Panc1 (cell line): ENCODE data around the gene SBNO2. TPM values are rescaled to one million over a fixed set of nuclear protein-coding genes. Genes with fewer than 3 reads are reported as not detected.

Source experiments
- ATAC-seq: fragments of 200-7000 bp; cut with Tn5 transposase; 2 replicates; pipeline ENCODE4 v1.9.1; 2020; ENCODE audit warnings: mild to moderate bottlenecking, moderate library complexity
- BruUV-seq: library from RNA; stranded (reverse); fragments of 400-500 nt; replicated peaks from 2 replicates; lab custom pipeline; 2021; lab: Mats Ljungman, UMichigan
- CTCF ChIA-PET: fragments of 300-600 bp; sonication (Branson Sonifier 250); formaldehyde crosslinking; loops from one replicate; lab custom pipeline; 2022; ENCODE audit warnings: antibody characterized with exemption; lab: Charles Lee
- POLR2A ChIA-PET: fragments of 300-600 bp; sonication (Branson Sonifier 250); formaldehyde crosslinking; loops from one replicate; lab custom pipeline; 2022; ENCODE audit warnings: antibody characterized with exemption; lab: Charles Lee
- DNase-seq: peaks from one replicate; pipeline ENCODE4 v3.0.0-alpha.2; 2010; ENCODE audit warnings: low read depth, low spot score
- H3K27ac ChIP-seq: 2 replicates; pipeline ENCODE4 v1.5.1; 2011; ENCODE audit warnings: mild to moderate bottlenecking, low read length, inconsistent platforms
- H3K27me3 ChIP-seq: fragments of 200-500 bp; sonication (Bioruptor generic); 2 replicates; pipeline ENCODE4 v1.6.0; 2014; ENCODE audit warnings: low read length, inconsistent platforms; ENCODE audit not compliant: control insufficient read depth, insufficient read depth
- H3K36me3 ChIP-seq: fragments of 200-500 bp; sonication (Bioruptor generic); 2 replicates; pipeline ENCODE4 v1.5.1; 2014; ENCODE audit warnings: inconsistent platforms, mild to moderate bottlenecking, low read length, moderate library complexity; ENCODE audit not compliant: control insufficient read depth, insufficient read depth
- H3K4me1 ChIP-seq: 2 replicates; pipeline ENCODE4 v1.5.1; 2011; ENCODE audit warnings: inconsistent platforms, mild to moderate bottlenecking, low read length, moderate library complexity; ENCODE audit not compliant: control insufficient read depth, insufficient read depth
- H3K4me3 ChIP-seq, 2 experiments: 2 replicates each; pipeline ENCODE4 v1.5.1; 2011 to 2012; ENCODE audit warnings: low read depth in 2 of 2, low read length in 2 of 2, mild to moderate bottlenecking in 2 of 2, inconsistent platforms in 1 of 2, moderate library complexity in 1 of 2
- H3K9me3 ChIP-seq: fragments of 200-500 bp; sonication (Bioruptor generic); 2 replicates; pipeline ENCODE4 v1.5.1; 2014; ENCODE audit warnings: low read depth, mild to moderate bottlenecking, inconsistent platforms, low read length, moderate library complexity; ENCODE audit not compliant: control insufficient read depth, insufficient read depth
- POLR2AphosphoS5 ChIP-seq: IDR thresholded peaks from 2 replicates; pipeline ENCODE4 v1.6.1; 2012; ENCODE audit warnings: mild to moderate bottlenecking, low read depth, low read length, moderate library complexity
- SIN3A ChIP-seq: IDR thresholded peaks from 2 replicates; pipeline ENCODE4 v1.6.1; 2012; ENCODE audit warnings: low read depth, mild to moderate bottlenecking, low read length, moderate library complexity, borderline replicate concordance; ENCODE audit not compliant: insufficient read depth
- TCF7L2 ChIP-seq: IDR thresholded peaks from 2 replicates; pipeline ENCODE4 v1.6.1; 2011; ENCODE audit warnings: mild to moderate bottlenecking, low read depth, low read length, inconsistent platforms
- in situ Hi-C: cut with HindIII; loops from 2 replicates; pipeline ENCODE4 v1.10.0; 2016; ENCODE audit warnings: low sequenced_read_pairs, low pct_unique_long_range_greater_than_20kb
- intact Hi-C: fragments of 100-400 bp; cut with micrococcal nuclease; formaldehyde crosslinking; loops from one replicate; pipeline ENCODE4 v1.10.0; 2022; ENCODE audit not compliant: unreplicated experiment
- total RNA-seq: library from RNA; stranded (reverse); gene quantifications from one replicate; pipeline ENCODE4 v1.2.1, GENCODE V29; 2021; ENCODE audit not compliant: unreplicated experiment
- TF ChIP-seq, protein P1 (sequence below), 2 experiments: IDR thresholded peaks; 2 replicates each; pipeline ENCODE4 v1.6.1; 2011 to 2012; ENCODE audit warnings: low read depth in 2 of 2, control low read depth in 1 of 2, low read length in 1 of 2, mild to moderate bottlenecking in 1 of 2, moderate library complexity in 1 of 2; ENCODE audit not compliant: insufficient read depth in 1 of 2
- TF ChIP-seq, protein P2 (sequence below): fragments of 450-650 bp; IDR thresholded peaks from 2 replicates; pipeline ENCODE4 v1.5.1; 2017; ENCODE audit warnings: mild to moderate bottlenecking

SBNO2 gene
- total RNA-seq, 1 experiment from 2014 or later, result 101 TPM

DNA sequence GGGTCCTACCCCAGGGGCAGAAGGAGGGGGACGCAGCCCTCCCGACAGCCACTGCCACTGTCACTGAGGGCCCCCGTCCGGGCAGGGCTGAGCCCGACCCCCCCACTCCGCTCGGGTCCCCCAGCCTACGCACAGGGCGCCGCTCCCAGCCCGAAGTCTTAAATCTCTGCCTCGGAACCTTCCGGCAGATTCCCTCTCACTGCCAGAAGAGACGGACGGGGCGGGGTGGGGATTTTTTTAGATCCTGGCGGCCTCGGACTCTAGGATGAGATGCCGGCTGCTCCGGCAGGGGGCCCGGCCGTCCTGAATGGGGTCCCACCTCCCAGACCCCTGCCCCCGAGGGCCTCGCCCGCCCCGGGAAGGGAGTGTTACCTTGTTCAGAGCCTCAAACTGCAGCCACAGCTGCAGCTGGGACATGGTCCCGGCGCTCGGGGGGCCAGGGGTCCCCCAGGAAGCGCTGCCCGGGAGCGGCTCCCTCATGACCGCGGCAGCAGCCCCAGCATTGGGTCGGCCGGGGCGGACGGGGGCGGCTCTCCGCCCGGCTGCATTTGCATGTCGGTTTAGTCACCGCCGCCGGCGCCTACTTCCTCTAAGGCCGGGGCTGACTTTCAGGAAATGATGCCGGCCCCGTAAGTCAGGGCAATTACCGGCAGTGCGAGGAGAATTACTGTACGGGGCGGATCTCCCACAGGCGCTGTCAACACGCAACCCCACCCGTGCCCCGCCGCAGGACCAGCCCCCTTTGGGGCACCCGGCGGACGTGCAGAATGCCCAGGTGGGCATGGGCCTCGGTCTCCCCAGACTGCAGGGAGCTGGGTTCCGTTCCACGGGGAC is 42.1 kb downstream of the SBNO2 start:
- POLR2A ChIA-PET, result no interaction called here
- no peaks in the 10 kb centered on the region for H3K9me3 ChIP-seq
- BruUV-seq, result no TSS peak
- H3K27ac ChIP-seq, result peak overlapping the region; percentile 79
- H3K4me1 ChIP-seq, result peaks cover 39% of the 10 kb centered on the region
- H3K36me3 ChIP-seq, result no peaks in the 10 kb centered on the region; the same call in 1 of the 2 replicates
- TF ChIP-seq TCF7L2 (no peak), SIN3A (no peak), POLR2AphosphoS5 (no peak)
- TF ChIP-seq, protein P1, sequence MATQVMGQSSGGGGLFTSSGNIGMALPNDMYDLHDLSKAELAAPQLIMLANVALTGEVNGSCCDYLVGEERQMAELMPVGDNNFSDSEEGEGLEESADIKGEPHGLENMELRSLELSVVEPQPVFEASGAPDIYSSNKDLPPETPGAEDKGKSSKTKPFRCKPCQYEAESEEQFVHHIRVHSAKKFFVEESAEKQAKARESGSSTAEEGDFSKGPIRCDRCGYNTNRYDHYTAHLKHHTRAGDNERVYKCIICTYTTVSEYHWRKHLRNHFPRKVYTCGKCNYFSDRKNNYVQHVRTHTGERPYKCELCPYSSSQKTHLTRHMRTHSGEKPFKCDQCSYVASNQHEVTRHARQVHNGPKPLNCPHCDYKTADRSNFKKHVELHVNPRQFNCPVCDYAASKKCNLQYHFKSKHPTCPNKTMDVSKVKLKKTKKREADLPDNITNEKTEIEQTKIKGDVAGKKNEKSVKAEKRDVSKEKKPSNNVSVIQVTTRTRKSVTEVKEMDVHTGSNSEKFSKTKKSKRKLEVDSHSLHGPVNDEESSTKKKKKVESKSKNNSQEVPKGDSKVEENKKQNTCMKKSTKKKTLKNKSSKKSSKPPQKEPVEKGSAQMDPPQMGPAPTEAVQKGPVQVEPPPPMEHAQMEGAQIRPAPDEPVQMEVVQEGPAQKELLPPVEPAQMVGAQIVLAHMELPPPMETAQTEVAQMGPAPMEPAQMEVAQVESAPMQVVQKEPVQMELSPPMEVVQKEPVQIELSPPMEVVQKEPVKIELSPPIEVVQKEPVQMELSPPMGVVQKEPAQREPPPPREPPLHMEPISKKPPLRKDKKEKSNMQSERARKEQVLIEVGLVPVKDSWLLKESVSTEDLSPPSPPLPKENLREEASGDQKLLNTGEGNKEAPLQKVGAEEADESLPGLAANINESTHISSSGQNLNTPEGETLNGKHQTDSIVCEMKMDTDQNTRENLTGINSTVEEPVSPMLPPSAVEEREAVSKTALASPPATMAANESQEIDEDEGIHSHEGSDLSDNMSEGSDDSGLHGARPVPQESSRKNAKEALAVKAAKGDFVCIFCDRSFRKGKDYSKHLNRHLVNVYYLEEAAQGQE (IDR thresholded peaks at IDR 0.05; ENCODE audit: insufficient read depth in 1 of 2, low read depth in 2 of 2, low read length in 1 of 2), result no peak
- TF ChIP-seq, protein P2, sequence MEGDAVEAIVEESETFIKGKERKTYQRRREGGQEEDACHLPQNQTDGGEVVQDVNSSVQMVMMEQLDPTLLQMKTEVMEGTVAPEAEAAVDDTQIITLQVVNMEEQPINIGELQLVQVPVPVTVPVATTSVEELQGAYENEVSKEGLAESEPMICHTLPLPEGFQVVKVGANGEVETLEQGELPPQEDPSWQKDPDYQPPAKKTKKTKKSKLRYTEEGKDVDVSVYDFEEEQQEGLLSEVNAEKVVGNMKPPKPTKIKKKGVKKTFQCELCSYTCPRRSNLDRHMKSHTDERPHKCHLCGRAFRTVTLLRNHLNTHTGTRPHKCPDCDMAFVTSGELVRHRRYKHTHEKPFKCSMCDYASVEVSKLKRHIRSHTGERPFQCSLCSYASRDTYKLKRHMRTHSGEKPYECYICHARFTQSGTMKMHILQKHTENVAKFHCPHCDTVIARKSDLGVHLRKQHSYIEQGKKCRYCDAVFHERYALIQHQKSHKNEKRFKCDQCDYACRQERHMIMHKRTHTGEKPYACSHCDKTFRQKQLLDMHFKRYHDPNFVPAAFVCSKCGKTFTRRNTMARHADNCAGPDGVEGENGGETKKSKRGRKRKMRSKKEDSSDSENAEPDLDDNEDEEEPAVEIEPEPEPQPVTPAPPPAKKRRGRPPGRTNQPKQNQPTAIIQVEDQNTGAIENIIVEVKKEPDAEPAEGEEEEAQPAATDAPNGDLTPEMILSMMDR, result no peak
- CTCF ChIA-PET, result no interaction called here
- ATAC-seq (peak; percentile 31; the same call in 1 of the 2 replicates), DNase-seq (no peak)
- no peaks in the 10 kb centered on the region for H3K27me3 ChIP-seq
- intact Hi-C loops, result no loop called here
- in situ Hi-C loops, result no loop called here
- H3K4me3 ChIP-seq, result peak overlapping the region in 1 of 2 experiments; percentile 21; a peak in 2 of 4 replicates

GRCh38 chr19:1130771-1131717 is 43.0 kb downstream of the SBNO2 start:
- no peak for DNase-seq
- no TSS peak for BruUV-seq
- ChIA-PET POLR2A (no interaction called here), CTCF (no interaction called here)
- ATAC-seq, result no peak; the same call in 1 of the 2 replicates
- Histone ChIP-seq H3K9me3 (no peaks in the 10 kb centered on the region), H3K27ac (peak overlapping the region; percentile 79), H3K36me3 (no peaks in the 10 kb centered on the region; the same call in 1 of the 2 replicates), H3K4me1 (peaks cover 32% of the 10 kb centered on the region), H3K4me3 (peak overlapping the region in 1 of 2 experiments; percentile 21; a peak in 2 of 4 replicates), H3K27me3 (no peaks in the 10 kb centered on the region)
- intact Hi-C loops, result no loop called here
- TF ChIP-seq, protein P1 (IDR thresholded peaks at IDR 0.05; ENCODE audit: insufficient read depth in 1 of 2, low read depth in 2 of 2, low read length in 1 of 2), result no peak
- TF ChIP-seq POLR2AphosphoS5 (no peak), TCF7L2 (no peak), SIN3A (no peak)
- TF ChIP-seq, protein P2, result no peak
- in situ Hi-C loops, result no loop called here
